NCI-H1436 treated with DMSO at 0.1 percent for 48 hours (cell line): ENCODE data around the gene MRPL51.
A peak's percentile ranks its signal among the peaks of the same experiment; 100 is the strongest.
"Not testable (repeated sequence)": the region's sequence is repeated elsewhere in the genome, so short reads cannot be mapped to it uniquely, and the experiment has no call there.

ENCODE experiments used
- DNase-seq: peaks from one replicate; lab custom pipeline; 2025; lab: John Stamatoyannopoulos, UW

MRPL51 gene

GRCh38 chr12:6492838-6493496 is at the start of gene MRPL51:
Gene MRPL51, minus strand, starts transcription at chr12:6493262. Its CDS starts 126 bp downstream, at chr12:6493136.
- DNase-seq, result peak; percentile 58

GRCh38 chr12:6542209-6543009 is 49.3 kb upstream of the MRPL51 start:
- no peak for DNase-seq

DNA sequence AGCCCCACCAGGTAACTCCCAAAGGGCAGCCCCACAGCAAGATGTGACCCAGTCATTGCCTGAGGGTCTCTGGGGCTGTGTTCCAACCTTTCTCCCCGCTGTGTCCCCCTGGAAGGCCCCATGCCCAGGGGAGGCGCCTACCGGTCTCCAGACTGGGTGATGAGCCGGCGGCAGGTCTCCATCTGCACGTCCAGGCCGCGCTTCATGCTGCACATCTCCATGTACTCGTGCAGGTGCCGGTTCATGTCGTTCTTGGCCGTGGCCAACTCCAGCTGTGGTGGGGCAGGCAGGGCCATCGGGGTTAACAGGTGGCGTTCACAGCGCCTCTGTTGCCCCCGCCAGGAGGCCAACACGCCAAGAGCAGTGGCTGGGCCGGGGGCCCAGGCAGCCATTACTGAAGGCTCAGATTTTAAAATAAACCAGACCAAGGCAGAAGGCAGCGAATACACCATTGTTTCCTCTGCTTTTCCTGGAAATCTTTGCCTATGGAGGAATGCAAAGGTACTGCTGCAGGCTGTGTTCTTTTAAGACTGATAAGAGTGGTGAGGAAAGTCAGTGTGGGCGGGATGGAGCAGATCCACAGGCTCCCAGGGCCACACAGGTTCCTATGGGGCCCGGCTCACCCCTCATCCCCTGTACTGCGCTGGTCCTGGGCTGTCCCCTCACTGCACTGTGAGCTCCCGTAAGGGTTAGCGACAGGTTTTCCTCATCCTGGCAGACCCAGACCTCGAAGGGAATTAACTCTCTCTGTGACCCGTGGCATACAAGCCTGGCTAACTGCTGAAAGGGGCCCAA is 48.5 kb upstream of the MRPL51 start:
- DNase-seq, result no peak

- DNase-seq, result peak; percentile 58
Observed at GRCh38 chr12:6540181-6540877, 47.3 kb upstream of the MRPL51 start.

- DNase-seq, result no peak
Observed at GRCh38 chr12:6539707-6540134, 46.7 kb upstream of the MRPL51 start.

GRCh38 chr12:6539314-6539682 is 46.2 kb upstream of the MRPL51 start:
- DNase-seq, result no peak

GRCh38 chr12:6538420-6539313 is 45.6 kb upstream of the MRPL51 start:
- DNase-seq, result no peak

GRCh38 chr12:6537580-6538419 is 44.7 kb upstream of the MRPL51 start:
- not testable (repeated sequence) for DNase-seq

DNA sequence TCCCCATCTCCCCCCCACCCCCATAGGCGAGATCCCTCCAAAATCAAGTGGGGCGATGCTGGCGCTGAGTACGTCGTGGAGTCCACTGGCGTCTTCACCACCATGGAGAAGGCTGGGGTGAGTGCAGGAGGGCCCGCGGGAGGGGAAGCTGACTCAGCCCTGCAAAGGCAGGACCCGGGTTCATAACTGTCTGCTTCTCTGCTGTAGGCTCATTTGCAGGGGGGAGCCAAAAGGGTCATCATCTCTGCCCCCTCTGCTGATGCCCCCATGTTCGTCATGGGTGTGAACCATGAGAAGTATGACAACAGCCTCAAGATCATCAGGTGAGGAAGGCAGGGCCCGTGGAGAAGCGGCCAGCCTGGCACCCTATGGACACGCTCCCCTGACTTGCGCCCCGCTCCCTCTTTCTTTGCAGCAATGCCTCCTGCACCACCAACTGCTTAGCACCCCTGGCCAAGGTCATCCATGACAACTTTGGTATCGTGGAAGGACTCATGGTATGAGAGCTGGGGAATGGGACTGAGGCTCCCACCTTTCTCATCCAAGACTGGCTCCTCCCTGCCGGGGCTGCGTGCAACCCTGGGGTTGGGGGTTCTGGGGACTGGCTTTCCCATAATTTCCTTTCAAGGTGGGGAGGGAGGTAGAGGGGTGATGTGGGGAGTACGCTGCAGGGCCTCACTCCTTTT is 44.0 kb upstream of the MRPL51 start:
- DNase-seq, result no peak

- DNase-seq, result no peak
Observed at GRCh38 chr12:6535960-6536847, 43.1 kb upstream of the MRPL51 start.

DNA sequence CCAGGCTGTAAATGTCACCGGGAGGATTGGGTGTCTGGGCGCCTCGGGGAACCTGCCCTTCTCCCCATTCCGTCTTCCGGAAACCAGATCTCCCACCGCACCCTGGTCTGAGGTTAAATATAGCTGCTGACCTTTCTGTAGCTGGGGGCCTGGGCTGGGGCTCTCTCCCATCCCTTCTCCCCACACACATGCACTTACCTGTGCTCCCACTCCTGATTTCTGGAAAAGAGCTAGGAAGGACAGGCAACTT is 42.6 kb upstream of the MRPL51 start:
- DNase-seq, result no peak

DNA sequence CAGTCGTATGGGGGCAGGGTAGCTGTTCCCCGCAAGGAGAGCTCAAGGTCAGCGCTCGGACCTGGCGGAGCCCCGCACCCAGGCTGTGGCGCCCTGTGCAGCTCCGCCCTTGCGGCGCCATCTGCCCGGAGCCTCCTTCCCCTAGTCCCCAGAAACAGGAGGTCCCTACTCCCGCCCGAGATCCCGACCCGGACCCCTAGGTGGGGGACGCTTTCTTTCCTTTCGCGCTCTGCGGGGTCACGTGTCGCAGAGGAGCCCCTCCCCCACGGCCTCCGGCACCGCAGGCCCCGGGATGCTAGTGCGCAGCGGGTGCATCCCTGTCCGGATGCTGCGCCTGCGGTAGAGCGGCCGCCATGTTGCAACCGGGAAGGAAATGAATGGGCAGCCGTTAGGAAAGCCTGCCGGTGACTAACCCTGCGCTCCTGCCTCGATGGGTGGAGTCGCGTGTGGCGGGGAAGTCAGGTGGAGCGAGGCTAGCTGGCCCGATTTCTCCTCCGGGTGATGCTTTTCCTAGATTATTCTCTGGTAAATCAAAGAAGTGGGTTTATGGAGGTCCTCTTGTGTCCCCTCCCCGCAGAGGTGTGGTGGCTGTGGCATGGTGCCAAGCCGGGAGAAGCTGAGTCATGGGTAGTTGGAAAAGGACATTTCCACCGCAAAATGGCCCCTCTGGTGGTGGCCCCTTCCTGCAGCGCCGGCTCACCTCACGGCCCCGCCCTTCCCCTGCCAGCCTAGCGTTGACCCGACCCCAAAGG is 42.1 kb upstream of the MRPL51 start:
- no peak for DNase-seq

- no peak for DNase-seq
Observed at GRCh38 chr12:6534695-6534944, 41.6 kb upstream of the MRPL51 start.

DNA sequence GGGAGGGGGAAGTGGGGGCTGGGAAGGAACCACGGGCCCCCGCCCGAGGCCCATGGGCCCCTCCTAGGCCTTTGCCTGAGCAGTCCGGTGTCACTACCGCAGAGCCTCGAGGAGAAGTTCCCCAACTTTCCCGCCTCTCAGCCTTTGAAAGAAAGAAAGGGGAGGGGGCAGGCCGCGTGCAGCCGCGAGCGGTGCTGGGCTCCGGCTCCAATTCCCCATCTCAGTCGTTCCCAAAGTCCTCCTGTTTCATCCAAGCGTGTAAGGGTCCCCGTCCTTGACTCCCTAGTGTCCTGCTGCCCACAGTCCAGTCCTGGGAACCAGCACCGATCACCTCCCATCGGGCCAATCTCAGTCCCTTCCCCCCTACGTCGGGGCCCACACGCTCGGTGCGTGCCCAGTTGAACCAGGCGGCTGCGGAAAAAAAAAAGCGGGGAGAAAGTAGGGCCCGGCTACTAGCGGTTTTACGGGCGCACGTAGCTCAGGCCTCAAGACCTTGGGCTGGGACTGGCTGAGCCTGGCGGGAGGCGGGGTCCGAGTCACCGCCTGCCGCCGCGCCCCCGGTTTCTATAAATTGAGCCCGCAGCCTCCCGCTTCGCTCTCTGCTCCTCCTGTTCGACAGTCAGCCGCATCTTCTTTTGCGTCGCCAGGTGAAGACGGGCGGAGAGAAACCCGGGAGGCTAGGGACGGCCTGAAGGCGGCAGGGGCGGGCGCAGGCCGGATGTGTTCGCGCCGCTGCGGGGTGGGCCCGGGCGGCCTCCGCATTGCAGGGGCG is 41.0 kb upstream of the MRPL51 start, which contains the start of gene GAPDH:
Gene GAPDH, plus strand, starts transcription at position 595 of the 772 bp plus-strand sequence. CDS start 316 bp downstream, outside the sequence.
- DNase-seq, result peak; percentile 85

DNA sequence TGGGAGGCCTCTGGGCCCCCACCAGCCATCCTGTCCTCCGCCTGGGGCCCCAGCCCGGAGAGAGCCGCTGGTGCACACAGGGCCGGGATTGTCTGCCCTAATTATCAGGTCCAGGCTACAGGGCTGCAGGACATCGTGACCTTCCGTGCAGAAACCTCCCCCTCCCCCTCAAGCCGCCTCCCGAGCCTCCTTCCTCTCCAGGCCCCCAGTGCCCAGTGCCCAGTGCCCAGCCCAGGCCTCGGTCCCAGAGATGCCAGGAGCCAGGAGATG is 40.5 kb upstream of the MRPL51 start:
- DNase-seq, result no peak

DNA sequence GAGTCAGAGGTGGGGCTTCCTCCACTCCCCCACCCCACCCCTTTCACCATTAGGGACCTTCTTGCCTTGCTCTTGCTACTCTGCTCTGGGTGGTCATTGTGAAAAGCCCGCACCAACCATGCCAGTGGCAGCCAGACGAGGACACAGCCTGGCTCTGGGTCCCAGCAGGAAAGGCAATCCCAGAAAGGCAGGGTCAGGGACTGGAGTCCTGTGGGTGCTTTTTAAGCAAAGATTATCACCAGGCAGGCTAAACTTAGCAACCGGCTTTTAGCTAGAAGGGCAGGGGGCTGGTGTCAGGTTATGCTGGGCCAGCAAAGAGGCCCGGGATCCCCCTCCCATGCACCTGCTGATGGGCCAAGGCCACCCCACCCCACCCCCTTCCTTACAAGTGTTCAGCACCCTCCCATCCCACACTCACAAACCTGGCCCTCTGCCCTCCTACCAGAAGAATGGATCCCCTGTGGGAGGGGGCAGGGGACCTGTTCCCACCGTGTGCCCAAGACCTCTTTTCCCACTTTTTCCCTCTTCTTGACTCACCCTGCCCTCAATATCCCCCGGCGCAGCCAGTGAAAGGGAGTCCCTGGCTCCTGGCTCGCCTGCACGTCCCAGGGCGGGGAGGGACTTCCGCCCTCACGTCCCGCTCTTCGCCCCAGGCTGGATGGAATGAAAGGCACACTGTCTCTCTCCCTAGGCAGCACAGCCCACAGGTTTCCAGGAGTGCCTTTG is 40.0 kb upstream of the MRPL51 start:
- DNase-seq, result no peak
